H9 (cell line): Measurements from ENCODE around the gene TUBB1. TPM values are rescaled to one million over a fixed set of nuclear protein-coding genes. Genes with fewer than 3 reads are reported as not detected.

Source experiments
- DNase-seq: peaks from one replicate; pipeline ENCODE4 v3.0.0-alpha.2; 2017
- H2AFZ ChIP-seq: one replicate; pipeline ENCODE4 v1.6.1; 2013; ENCODE audit warnings: mild to moderate bottlenecking, low read length, control low read depth, moderate library complexity
- H2AK5ac ChIP-seq: 2 replicates; pipeline ENCODE4 v1.6.1; 2013; ENCODE audit warnings: low read length, control low read depth, mixed read lengths; ENCODE audit not compliant: insufficient read length
- H2BK120ac ChIP-seq: one replicate; pipeline ENCODE4 v1.6.1; 2013; ENCODE audit warnings: low read depth, mild to moderate bottlenecking, low read length, control low read depth, inconsistent platforms; ENCODE audit not compliant: poor library complexity, severe bottlenecking
- H2BK12ac ChIP-seq: 2 replicates; pipeline ENCODE4 v1.6.1; 2013; ENCODE audit warnings: low read length, control low read depth, mixed read lengths, low read depth; ENCODE audit not compliant: insufficient read length
- H2BK15ac ChIP-seq: 2 replicates; pipeline ENCODE4 v1.6.1; 2013; ENCODE audit warnings: low read depth, low read length, control low read depth
- H2BK20ac ChIP-seq: one replicate; pipeline ENCODE4 v1.6.1; 2013; ENCODE audit warnings: low read depth, mild to moderate bottlenecking, low read length, control low read depth, inconsistent platforms; ENCODE audit not compliant: poor library complexity, severe bottlenecking
- H2BK5ac ChIP-seq: 2 replicates; pipeline ENCODE4 v1.6.1; 2013; ENCODE audit warnings: low read length, control low read depth, mixed read lengths; ENCODE audit not compliant: insufficient read length
- H3K14ac ChIP-seq: 2 replicates; pipeline ENCODE4 v1.6.1; 2013; ENCODE audit warnings: low read length, control low read depth; ENCODE audit not compliant: insufficient read depth
- H3K18ac ChIP-seq: 2 replicates; pipeline ENCODE4 v1.6.1; 2013; ENCODE audit warnings: low read depth, mild to moderate bottlenecking, mixed read lengths, low read length, control low read depth; ENCODE audit not compliant: insufficient read length
- H3K23ac ChIP-seq: 2 replicates; pipeline ENCODE4 v1.6.1; 2013; ENCODE audit warnings: low read length, control low read depth, mixed read lengths, low read depth; ENCODE audit not compliant: insufficient read length
- H3K23me2 ChIP-seq: 2 replicates; pipeline ENCODE4 v1.6.1; 2013; ENCODE audit warnings: low read depth, mild to moderate bottlenecking, mixed read lengths, low read length, control low read depth; ENCODE audit not compliant: insufficient read length, poor library complexity, severe bottlenecking
- H3K27ac ChIP-seq: 2 replicates; pipeline ENCODE4 v1.5.1; 2013; ENCODE audit warnings: low read length, control low read depth, mixed read lengths, low read depth; ENCODE audit not compliant: insufficient read length
- H3K27me3 ChIP-seq: 2 replicates; pipeline ENCODE4 v1.6.1; 2013; ENCODE audit warnings: low read length, control low read depth, inconsistent platforms; ENCODE audit not compliant: insufficient read depth
- H3K4ac ChIP-seq: 2 replicates; pipeline ENCODE4 v1.6.1; 2013; ENCODE audit warnings: low read depth, mild to moderate bottlenecking, control low read depth, inconsistent platforms, low read length, moderate library complexity
- H3K4me1 ChIP-seq: 2 replicates; pipeline ENCODE4 v1.6.1; 2013; ENCODE audit warnings: low read length, control low read depth, inconsistent platforms; ENCODE audit not compliant: insufficient read depth
- H3K4me2 ChIP-seq: 2 replicates; pipeline ENCODE4 v1.6.1; 2013; ENCODE audit warnings: low read length, control low read depth, mixed read lengths; ENCODE audit not compliant: insufficient read length, insufficient read depth
- H3K56ac ChIP-seq: 2 replicates; pipeline ENCODE4 v1.6.1; 2013; ENCODE audit warnings: low read depth, mild to moderate bottlenecking, mixed read lengths, low read length, control low read depth; ENCODE audit not compliant: insufficient read length
- H3K79me1 ChIP-seq: 2 replicates; pipeline ENCODE4 v1.6.1; 2013; ENCODE audit warnings: low read depth, mild to moderate bottlenecking, moderate library complexity, low read length, control low read depth, inconsistent platforms; ENCODE audit not compliant: insufficient read depth, poor library complexity, severe bottlenecking
- H3K79me2 ChIP-seq: 2 replicates; pipeline ENCODE4 v1.6.1; 2013; ENCODE audit warnings: low read length, control low read depth, inconsistent platforms; ENCODE audit not compliant: insufficient read depth
- H3K9ac ChIP-seq: 2 replicates; pipeline ENCODE4 v1.6.1; 2013; ENCODE audit warnings: low read length, control low read depth, mixed read lengths; ENCODE audit not compliant: insufficient read length; ENCODE audit errors: extremely low read depth
- H3K9me3 ChIP-seq: one replicate; pipeline ENCODE4 v1.6.1; 2013; ENCODE audit warnings: low read depth, low read length, inconsistent platforms; ENCODE audit not compliant: control insufficient read depth
- H3T11ph ChIP-seq: one replicate; pipeline ENCODE4 v1.6.1; 2013; ENCODE audit warnings: mild to moderate bottlenecking, low read length, control low read depth, inconsistent platforms
- H4K20me1 ChIP-seq: one replicate; pipeline ENCODE4 v1.6.1; 2013; ENCODE audit not compliant: control insufficient read depth, insufficient read length, insufficient read depth
- H4K5ac ChIP-seq: 2 replicates; pipeline ENCODE4 v1.6.1; 2013; ENCODE audit warnings: low read depth, mild to moderate bottlenecking, mixed read lengths, low read length, control low read depth; ENCODE audit not compliant: insufficient read length
- H4K8ac ChIP-seq: replicated peaks from 2 replicates; pipeline ENCODE4 v1.6.1; 2013; ENCODE audit warnings: low read length, control low read depth, mixed read lengths, low read depth; ENCODE audit not compliant: insufficient read length
- H4K91ac ChIP-seq: 2 replicates; pipeline ENCODE4 v1.6.1; 2013; ENCODE audit warnings: low read depth, mild to moderate bottlenecking, moderate library complexity, mixed read lengths, low read length, control low read depth; ENCODE audit not compliant: insufficient read length
- H3K27ac Mint-ChIP-seq, 3 experiments: 2 replicates in 2 of 3; 3 replicates in 1 of 3; pipeline ENCODE4 v1.8.0; 2020 to 2021; ENCODE audit warnings: mixed read lengths in 3 of 3, mild to moderate bottlenecking in 1 of 3, moderate library complexity in 1 of 3
- H3K27me3 Mint-ChIP-seq: 2 replicates; pipeline ENCODE4 v1.8.0; 2021; ENCODE audit warnings: low read depth, mild to moderate bottlenecking, moderate library complexity, mixed read lengths
- H3K36me3 Mint-ChIP-seq, 3 experiments: 2 replicates in 2 of 3; 3 replicates in 1 of 3; pipeline ENCODE4 v1.8.0; 2020 to 2021; ENCODE audit warnings: low read depth in 3 of 3, mixed read lengths in 3 of 3; ENCODE audit not compliant: insufficient read depth in 1 of 3
- H3K4me1 Mint-ChIP-seq, 2 experiments: 2 replicates each; pipeline ENCODE4 v1.8.0; 2020; ENCODE audit warnings: mixed read lengths in 2 of 2
- H3K4me3 Mint-ChIP-seq, 2 experiments: 2 replicates in 1 of 2; 3 replicates in 1 of 2; pipeline ENCODE4 v1.8.0; 2020 to 2021; ENCODE audit warnings: mild to moderate bottlenecking in 2 of 2, mixed read lengths in 2 of 2, moderate library complexity in 1 of 2
- H3K9me3 Mint-ChIP-seq, 2 experiments: 2 replicates in 1 of 2; 3 replicates in 1 of 2; pipeline ENCODE4 v1.8.0; 2020; ENCODE audit warnings: mild to moderate bottlenecking in 2 of 2, mixed read lengths in 2 of 2, moderate library complexity in 1 of 2
- WGBS: extraction: QIAGEN DNeasy Blood & Tissue Kit; methylation state at CpG from one replicate; pipeline ENCODE4 v1.1.7; 2013; ENCODE audit warnings: missing lambda C conversion rate, low lambda C conversion rate, mixed read lengths; ENCODE audit not compliant: insufficient read length; ENCODE audit errors: extremely low coverage; 5-methylcytosine and 5-hydroxymethylcytosine counted together
- total RNA-seq: library from RNA; stranded (reverse); gene quantifications from 2 replicates; pipeline ENCODE4 v1.2.1, GENCODE V29; 2021
- TF ChIP-seq, protein P1 (sequence below): fragments of 200-600 bp; sonication (generic); conservative IDR thresholded peaks from 3 replicates; pipeline ENCODE4 v1.8.0; 2021; ENCODE audit warnings: antibody characterized with exemption, mild to moderate bottlenecking

TUBB1 gene
- total RNA-seq, 1 experiment from 2014 or later, result not detected

DNA sequence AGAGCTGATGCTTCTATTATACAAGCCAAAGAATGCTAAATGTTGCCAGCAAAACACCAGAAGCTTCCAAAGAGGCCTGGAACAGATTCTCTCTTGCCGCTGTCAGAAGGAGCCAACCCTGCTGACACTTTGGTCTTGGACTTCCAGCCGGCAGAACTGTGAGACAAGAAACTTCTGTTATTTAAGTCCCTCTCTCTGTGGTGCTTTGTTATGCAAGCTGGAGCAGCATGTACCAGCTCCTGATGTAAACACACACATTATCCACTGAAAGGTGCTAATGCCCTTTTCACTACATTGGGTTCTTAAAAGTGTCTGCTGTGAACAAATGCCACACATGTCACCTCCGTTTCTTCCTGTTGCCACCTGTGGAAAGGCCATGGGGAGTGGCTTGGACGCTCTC lies 49.3 kb downstream of the TUBB1 start:
- H3K4me3 Mint-ChIP-seq, result no peak overlapping the region
- Histone ChIP-seq H3K27ac (no peak overlapping the region), H3T11ph (no peak overlapping the region), H4K5ac (no peak overlapping the region), H2BK120ac (no peak overlapping the region), H3K4ac (no peak overlapping the region), H2BK12ac (no peak overlapping the region), H3K9me3 (no peaks in the 10 kb centered on the region), H4K91ac (no peak overlapping the region), H2AK5ac (no peak overlapping the region), H2BK15ac (no peak overlapping the region), H3K14ac (no peak overlapping the region; the same call in 1 of the 2 replicates), H3K4me2 (no peak overlapping the region), H3K79me2 (no peaks in the 10 kb centered on the region), H3K23ac (no peak overlapping the region), H4K8ac (no peak overlapping the region), H4K20me1 (no peaks in the 10 kb centered on the region), H3K27me3 (no peaks in the 10 kb centered on the region), H3K18ac (no peak overlapping the region), H3K4me1 (no peaks in the 10 kb centered on the region), H3K23me2 (no peaks in the 10 kb centered on the region), H3K56ac (no peak overlapping the region), H2BK5ac (no peak overlapping the region), H3K79me1 (no peaks in the 10 kb centered on the region), H3K9ac (no peak overlapping the region), H2BK20ac (no peak overlapping the region), H2AFZ (no peak overlapping the region)
- H3K27ac Mint-ChIP-seq, result no peak overlapping the region
- H3K9me3 Mint-ChIP-seq, result peaks cover 3 to 5% of the 10 kb centered on the region in 2 experiments; a peak in 3 of 5 replicates
- H3K4me1 Mint-ChIP-seq, result peaks cover 5 to 13% of the 10 kb centered on the region in 2 experiments
- TF ChIP-seq, protein P1, sequence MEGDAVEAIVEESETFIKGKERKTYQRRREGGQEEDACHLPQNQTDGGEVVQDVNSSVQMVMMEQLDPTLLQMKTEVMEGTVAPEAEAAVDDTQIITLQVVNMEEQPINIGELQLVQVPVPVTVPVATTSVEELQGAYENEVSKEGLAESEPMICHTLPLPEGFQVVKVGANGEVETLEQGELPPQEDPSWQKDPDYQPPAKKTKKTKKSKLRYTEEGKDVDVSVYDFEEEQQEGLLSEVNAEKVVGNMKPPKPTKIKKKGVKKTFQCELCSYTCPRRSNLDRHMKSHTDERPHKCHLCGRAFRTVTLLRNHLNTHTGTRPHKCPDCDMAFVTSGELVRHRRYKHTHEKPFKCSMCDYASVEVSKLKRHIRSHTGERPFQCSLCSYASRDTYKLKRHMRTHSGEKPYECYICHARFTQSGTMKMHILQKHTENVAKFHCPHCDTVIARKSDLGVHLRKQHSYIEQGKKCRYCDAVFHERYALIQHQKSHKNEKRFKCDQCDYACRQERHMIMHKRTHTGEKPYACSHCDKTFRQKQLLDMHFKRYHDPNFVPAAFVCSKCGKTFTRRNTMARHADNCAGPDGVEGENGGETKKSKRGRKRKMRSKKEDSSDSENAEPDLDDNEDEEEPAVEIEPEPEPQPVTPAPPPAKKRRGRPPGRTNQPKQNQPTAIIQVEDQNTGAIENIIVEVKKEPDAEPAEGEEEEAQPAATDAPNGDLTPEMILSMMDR, result no peak
- no CpG with 5 or more reads among the region's 4 CpGs for WGBS
- no peak for DNase-seq
- H3K27me3 Mint-ChIP-seq, result peaks cover 6% of the 10 kb centered on the region
- no peaks in the 10 kb centered on the region for H3K36me3 Mint-ChIP-seq
